Lower lobe of right lung (tissue), 2 donors: Measurements from ENCODE around the gene PPID. TPM values are rescaled to one million over a fixed set of nuclear protein-coding genes. Genes with fewer than 3 reads are reported as not detected.

Experiments used
- ATAC-seq, 2 donors: fragments of 200-7000 bp; cut with Tn5 transposase; one replicate each; pipeline ENCODE4 v1.9.1; 2020 to 2022; ENCODE audit warnings: mild to moderate bottlenecking in 2 of 2, moderate library complexity in 2 of 2
- DNase-seq: peaks from one replicate; pipeline ENCODE4 v3.0.0-alpha.2; 2020
- H3K27ac ChIP-seq: fragments of 200-600 bp; one replicate; pipeline ENCODE4 v1.8.0; 2022
- H3K27me3 ChIP-seq: fragments of 200-600 bp; one replicate; pipeline ENCODE4 v1.8.0; 2022; ENCODE audit warnings: low read depth
- H3K36me3 ChIP-seq: fragments of 200-600 bp; one replicate; pipeline ENCODE4 v1.8.0; 2022; ENCODE audit warnings: mild to moderate bottlenecking
- H3K4me1 ChIP-seq: fragments of 200-600 bp; one replicate; pipeline ENCODE4 v1.8.0; 2022
- H3K4me3 ChIP-seq: fragments of 200-600 bp; one replicate; pipeline ENCODE4 v1.8.0; 2022; ENCODE audit warnings: mild to moderate bottlenecking
- H3K9me3 ChIP-seq: fragments of 200-600 bp; one replicate; pipeline ENCODE4 v1.8.0; 2022
- CTCF ChIP-seq: fragments of 200-600 bp; IDR thresholded peaks from one replicate; pipeline ENCODE4 v1.8.0; 2022; ENCODE audit warnings: antibody characterized with exemption, mild to moderate bottlenecking
- intact Hi-C: fragments of 100-400 bp; cut with DNase I; formaldehyde crosslinking; loops from one replicate; pipeline ENCODE4 v1.11.0; 2022
- total RNA-seq: library from RNA; stranded (reverse); fragmentation: NEBNext Ultra II Directional; extraction: Animal tissue kit (Norgen Biotek cat#: 25700); gene quantifications from one replicate; pipeline ENCODE4 v1.2.1, GENCODE V29; 2021
- donor health status: DM: no; HTN: yes; CAD: no; lungs with severe emphysema.

The PPID gene
- total RNA-seq, 1 donor from 2014 or later: 23.2 TPM

- no peak for TF ChIP-seq CTCF
- intact Hi-C loops: no loop called here
These were observed 51.6 kb downstream of the PPID start, which contains the start of gene C4orf46 for GRCh38 chr4:158671665-158671914. TSS of gene C4orf46 (minus strand) at chr4:158671887. CDS start at chr4:158671801, 86 bp downstream.

GRCh38 chr4:158670975-158671664 lies 52.1 kb downstream of the PPID start:
- Histone ChIP-seq H3K27me3 (no peaks in the 10 kb centered on the region), H3K36me3 (no peaks in the 10 kb centered on the region), H3K4me1 (peaks cover 19% of the 10 kb centered on the region), H3K27ac (peak overlapping the region; percentile 91), H3K9me3 (no peaks in the 10 kb centered on the region), H3K4me3 (peak overlapping the region; percentile 83)
- no peak for TF ChIP-seq CTCF
- DNase-seq: peak; percentile 58
- peak; percentile 12 to 27 for ATAC-seq
- intact Hi-C loops: no loop called here

More at GRCh38 chr4:158671665-158671914, 51.6 kb downstream of the PPID start, which contains the start of gene C4orf46:
- DNase-seq (no peak), ATAC-seq (peak in 1 of 2 donors; percentile 20)
- H3K4me1 ChIP-seq: peaks cover 19% of the 10 kb centered on the region
- no peaks in the 10 kb centered on the region for H3K9me3 ChIP-seq
- peak within 1 kb of the TSS; percentile 91 for H3K27ac ChIP-seq
- H3K36me3 ChIP-seq: no peaks in the 10 kb centered on the region
- peak within 1 kb of the TSS; percentile 83 for H3K4me3 ChIP-seq
- no peaks in the 10 kb centered on the region for H3K27me3 ChIP-seq

- DNase-seq (no peak), ATAC-seq (no peak)
- TF ChIP-seq CTCF: no peak
- Histone ChIP-seq H3K27ac (no peak overlapping the region), H3K27me3 (no peaks in the 10 kb centered on the region), H3K9me3 (no peaks in the 10 kb centered on the region), H3K4me3 (no peak overlapping the region), H3K36me3 (no peaks in the 10 kb centered on the region), H3K4me1 (peaks cover 19% of the 10 kb centered on the region)
- intact Hi-C loops: no loop called here
These were observed 53.9 kb downstream of the PPID start for GRCh38 chr4:158669310-158669709.

GRCh38 chr4:158667651-158668198 lies 55.5 kb downstream of the PPID start:
- Histone ChIP-seq H3K36me3 (no peaks in the 10 kb centered on the region), H3K27ac (no peak overlapping the region), H3K4me1 (peaks cover 16% of the 10 kb centered on the region), H3K27me3 (no peaks in the 10 kb centered on the region), H3K9me3 (no peaks in the 10 kb centered on the region), H3K4me3 (no peak overlapping the region)
- TF ChIP-seq CTCF: peak; percentile 51
- intact Hi-C loops: no loop called here
- no peak for DNase-seq
- ATAC-seq: no peak

GRCh38 chr4:158666892-158667291 lies 56.3 kb downstream of the PPID start:
- Histone ChIP-seq H3K4me1 (peaks cover 13% of the 10 kb centered on the region), H3K4me3 (no peak overlapping the region), H3K9me3 (no peaks in the 10 kb centered on the region), H3K27ac (no peak overlapping the region), H3K36me3 (no peaks in the 10 kb centered on the region), H3K27me3 (no peaks in the 10 kb centered on the region)
- TF ChIP-seq CTCF: no peak
- intact Hi-C loops: no loop called here
- ATAC-seq (no peak), DNase-seq (no peak)
